Neural progenitor cell (in vitro differentiated cells): ENCODE measurements around the gene PRDM16. TPM values are rescaled to one million over a fixed set of nuclear protein-coding genes. Genes with fewer than 3 reads are reported as not detected.

Experiments used
- DNase-seq: peaks from one replicate; pipeline ENCODE4 v3.0.0-alpha.2; 2016; ENCODE audit warnings: low spot score
- H2AFZ ChIP-seq: fragments of 200-600 bp; sonication (generic); replicated peaks from 2 replicates; pipeline ENCODE4 v1.6.1; 2016; ENCODE audit warnings: antibody characterized with exemption
- H3F3A ChIP-seq: fragments of 200-600 bp; sonication (generic); 2 replicates; pipeline ENCODE4 v1.6.1; 2016; ENCODE audit warnings: antibody characterized with exemption, low read depth
- H3K27ac ChIP-seq: fragments of 200-600 bp; sonication (generic); 2 replicates; pipeline ENCODE4 v1.5.1; 2016; ENCODE audit warnings: mild to moderate bottlenecking
- H3K27me3 ChIP-seq: fragments of 200-600 bp; sonication (generic); 2 replicates; pipeline ENCODE4 v1.6.1; 2016; ENCODE audit warnings: mild to moderate bottlenecking, moderate library complexity
- H3K36me3 ChIP-seq: fragments of 200-600 bp; sonication (generic); 2 replicates; pipeline ENCODE4 v1.5.1; 2016
- H3K4me1 ChIP-seq: fragments of 200-600 bp; sonication (generic); 2 replicates; pipeline ENCODE4 v1.6.1; 2016; ENCODE audit warnings: mixed run types
- H3K4me2 ChIP-seq: fragments of 200-600 bp; sonication (generic); 2 replicates; pipeline ENCODE4 v1.6.1; 2016
- H3K4me3 ChIP-seq: fragments of 200-600 bp; sonication (generic); 2 replicates; pipeline ENCODE4 v1.5.1; 2016
- H3K79me2 ChIP-seq: fragments of 200-600 bp; sonication (generic); 2 replicates; pipeline ENCODE4 v1.6.1; 2016; ENCODE audit warnings: low read depth
- H3K9ac ChIP-seq: fragments of 200-600 bp; sonication (generic); 2 replicates; pipeline ENCODE4 v1.6.1; 2016
- H3K9me3 ChIP-seq: fragments of 200-600 bp; sonication (generic); 2 replicates; pipeline ENCODE4 v1.5.1; 2016; ENCODE audit warnings: low read depth
- H4K20me1 ChIP-seq: fragments of 200-600 bp; sonication (generic); 2 replicates; pipeline ENCODE4 v1.6.1; 2016; ENCODE audit warnings: low read depth
- H3K27ac Mint-ChIP-seq: 3 replicates; pipeline ENCODE4 v1.8.0; 2021; ENCODE audit warnings: mixed read lengths
- H3K27me3 Mint-ChIP-seq: 2 replicates; pipeline ENCODE4 v1.8.0; 2022; ENCODE audit warnings: low read depth, mild to moderate bottlenecking, inconsistent platforms, moderate library complexity, mixed read lengths; ENCODE audit not compliant: insufficient read depth
- H3K36me3 Mint-ChIP-seq: 3 replicates; pipeline ENCODE4 v1.8.0; 2021; ENCODE audit warnings: mixed read lengths
- H3K4me1 Mint-ChIP-seq: 3 replicates; pipeline ENCODE4 v1.8.0; 2021; ENCODE audit warnings: mixed read lengths
- H3K4me3 Mint-ChIP-seq: 3 replicates; pipeline ENCODE4 v1.8.0; 2021; ENCODE audit warnings: mild to moderate bottlenecking, moderate library complexity, mixed read lengths
- H3K9me3 Mint-ChIP-seq: 3 replicates; pipeline ENCODE4 v1.8.0; 2020; ENCODE audit warnings: mixed read lengths
- EZH2 ChIP-seq: fragments of 200-600 bp; sonication (generic); IDR thresholded peaks from 2 replicates; pipeline ENCODE4 v1.6.1; 2017; ENCODE audit warnings: antibody characterized with exemption, mild to moderate bottlenecking, moderate library complexity
- EZH2phosphoT487 ChIP-seq: fragments of 200-600 bp; sonication (generic); IDR thresholded peaks from 2 replicates; pipeline ENCODE4 v1.6.1; 2017; ENCODE audit warnings: antibody characterized with exemption
- total RNA-seq: library from RNA; depleted of rRNA; stranded (reverse); fragments of >200 nt; gene quantifications from 2 replicates; pipeline ENCODE4 v1.2.3, GENCODE V29; 2015; ENCODE audit warnings: low replicate concordance
- TF ChIP-seq, protein P1 (sequence below): fragments of 200-600 bp; sonication (generic); IDR thresholded peaks from 2 replicates; pipeline ENCODE4 v1.5.1; 2017; ENCODE audit warnings: antibody characterized with exemption, mild to moderate bottlenecking

The PRDM16 gene
- total RNA-seq, 1 donor from 2014 or later: 1.9 TPM

GRCh38 chr1:3226701-3227350, 157.8 kb downstream of the PRDM16 start:
- Mint-ChIP-seq H3K27me3 (peaks cover 25% of the 10 kb centered on the region), H3K9me3 (no peaks in the 10 kb centered on the region), H3K27ac (peak overlapping the region; percentile 82), H3K4me3 (peak overlapping the region; percentile 74), H3K4me1 (peaks cover 71% of the 10 kb centered on the region), H3K36me3 (peaks cover 2% of the 10 kb centered on the region)
- H3K36me3 ChIP-seq: no peaks in the 10 kb centered on the region
- peaks cover 10% of the 10 kb centered on the region for H4K20me1 ChIP-seq
- DNase-seq: no peak
- H3K27ac ChIP-seq: no peak overlapping the region
- no peak overlapping the region for H3K9ac ChIP-seq
- H3K4me3 ChIP-seq: no peak overlapping the region
- H3K4me2 ChIP-seq: peak overlapping the region; percentile 28
- no peaks in the 10 kb centered on the region for H3K79me2 ChIP-seq
- H3K27me3 ChIP-seq: no peaks in the 10 kb centered on the region
- no peaks in the 10 kb centered on the region for H3K9me3 ChIP-seq
- peaks cover 6% of the 10 kb centered on the region for H3F3A ChIP-seq
- H3K4me1 ChIP-seq: peaks cover 28% of the 10 kb centered on the region
- TF ChIP-seq EZH2phosphoT487 (no peak), EZH2 (no peak)
- TF ChIP-seq, protein P1, sequence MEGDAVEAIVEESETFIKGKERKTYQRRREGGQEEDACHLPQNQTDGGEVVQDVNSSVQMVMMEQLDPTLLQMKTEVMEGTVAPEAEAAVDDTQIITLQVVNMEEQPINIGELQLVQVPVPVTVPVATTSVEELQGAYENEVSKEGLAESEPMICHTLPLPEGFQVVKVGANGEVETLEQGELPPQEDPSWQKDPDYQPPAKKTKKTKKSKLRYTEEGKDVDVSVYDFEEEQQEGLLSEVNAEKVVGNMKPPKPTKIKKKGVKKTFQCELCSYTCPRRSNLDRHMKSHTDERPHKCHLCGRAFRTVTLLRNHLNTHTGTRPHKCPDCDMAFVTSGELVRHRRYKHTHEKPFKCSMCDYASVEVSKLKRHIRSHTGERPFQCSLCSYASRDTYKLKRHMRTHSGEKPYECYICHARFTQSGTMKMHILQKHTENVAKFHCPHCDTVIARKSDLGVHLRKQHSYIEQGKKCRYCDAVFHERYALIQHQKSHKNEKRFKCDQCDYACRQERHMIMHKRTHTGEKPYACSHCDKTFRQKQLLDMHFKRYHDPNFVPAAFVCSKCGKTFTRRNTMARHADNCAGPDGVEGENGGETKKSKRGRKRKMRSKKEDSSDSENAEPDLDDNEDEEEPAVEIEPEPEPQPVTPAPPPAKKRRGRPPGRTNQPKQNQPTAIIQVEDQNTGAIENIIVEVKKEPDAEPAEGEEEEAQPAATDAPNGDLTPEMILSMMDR: peak; percentile 21
- no peak overlapping the region for H2AFZ ChIP-seq

GRCh38 chr1:3227351-3227704, 158.3 kb downstream of the PRDM16 start:
- Histone ChIP-seq H3K4me1 (peaks cover 31% of the 10 kb centered on the region), H3F3A (peaks cover 6% of the 10 kb centered on the region), H3K4me3 (no peak overlapping the region), H3K4me2 (peak overlapping the region; percentile 28), H3K79me2 (no peaks in the 10 kb centered on the region), H3K9me3 (no peaks in the 10 kb centered on the region), H3K27me3 (no peaks in the 10 kb centered on the region), H3K9ac (no peak overlapping the region), H3K27ac (no peak overlapping the region), H3K36me3 (no peaks in the 10 kb centered on the region), H2AFZ (no peak overlapping the region), H4K20me1 (peaks cover 10% of the 10 kb centered on the region)
- H3K4me1 Mint-ChIP-seq: peaks cover 76% of the 10 kb centered on the region
- H3K36me3 Mint-ChIP-seq: peaks cover 2% of the 10 kb centered on the region
- H3K27me3 Mint-ChIP-seq: peaks cover 28% of the 10 kb centered on the region
- TF ChIP-seq, protein P1: peak; percentile 0
- TF ChIP-seq EZH2phosphoT487 (no peak), EZH2 (no peak)
- DNase-seq: peak; percentile 79
- peak overlapping the region; percentile 74 for H3K4me3 Mint-ChIP-seq
- H3K9me3 Mint-ChIP-seq: no peaks in the 10 kb centered on the region
- H3K27ac Mint-ChIP-seq: peak overlapping the region; percentile 82

DNA sequence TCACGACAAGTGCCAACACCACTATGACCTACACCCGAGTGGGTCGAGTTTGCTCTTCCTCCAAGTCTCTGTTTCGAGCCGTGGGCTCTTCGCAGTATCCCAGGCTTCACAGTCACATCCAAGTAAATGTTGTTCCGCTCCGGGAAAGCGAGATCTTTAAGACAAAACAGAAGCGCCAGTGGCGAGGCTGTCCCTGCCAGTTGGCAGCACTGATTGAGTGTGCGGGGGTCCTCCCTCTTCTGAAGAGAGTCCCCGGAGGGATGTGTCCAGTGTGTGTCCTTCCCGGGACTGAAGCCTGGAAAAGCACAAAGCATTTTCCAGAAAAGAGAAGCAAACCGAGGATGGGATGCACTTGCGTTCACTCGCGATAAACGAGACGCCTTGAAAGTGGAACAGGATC, 158.9 kb downstream of the PRDM16 start:
- Histone ChIP-seq H3F3A (peaks cover 6% of the 10 kb centered on the region), H3K27me3 (no peaks in the 10 kb centered on the region), H2AFZ (no peak overlapping the region), H3K36me3 (no peaks in the 10 kb centered on the region), H4K20me1 (peaks cover 10% of the 10 kb centered on the region), H3K79me2 (no peaks in the 10 kb centered on the region), H3K4me1 (peaks cover 31% of the 10 kb centered on the region), H3K4me2 (peak overlapping the region; percentile 28), H3K4me3 (no peak overlapping the region), H3K27ac (no peak overlapping the region), H3K9ac (no peak overlapping the region), H3K9me3 (no peaks in the 10 kb centered on the region)
- TF ChIP-seq EZH2 (no peak), EZH2phosphoT487 (no peak)
- TF ChIP-seq, protein P1: no peak
- Mint-ChIP-seq H3K9me3 (no peaks in the 10 kb centered on the region), H3K36me3 (peaks cover 2% of the 10 kb centered on the region), H3K4me1 (peaks cover 78% of the 10 kb centered on the region), H3K4me3 (no peak overlapping the region), H3K27me3 (peaks cover 28% of the 10 kb centered on the region), H3K27ac (no peak overlapping the region)
- DNase-seq: no peak
